ENCODE results near the gene CDH23. TPM values are rescaled to one million over a fixed set of nuclear protein-coding genes. Genes with fewer than 3 reads are reported as not detected.
A peak's percentile ranks its signal among the peaks of the same experiment; 100 is the strongest.

The CDH23 gene
- total RNA-seq, 2 donors from 2014 or later, result 3.9 to 74.8 TPM

GRCh38 chr10:71860243-71861029, 463.7 kb downstream of the CDH23 start:
- H3K36me3 ChIP-seq, result no peaks in the 10 kb centered on the region
- H3K4me3 ChIP-seq, result no peak overlapping the region
- H3K9me3 ChIP-seq, result no peaks in the 10 kb centered on the region
- peaks cover 3% of the 10 kb centered on the region for H3K4me1 ChIP-seq (replicated peaks)
- peak overlapping the region; percentile 67 to 77 for H3K27ac ChIP-seq
- TF ChIP-seq, protein P1, sequence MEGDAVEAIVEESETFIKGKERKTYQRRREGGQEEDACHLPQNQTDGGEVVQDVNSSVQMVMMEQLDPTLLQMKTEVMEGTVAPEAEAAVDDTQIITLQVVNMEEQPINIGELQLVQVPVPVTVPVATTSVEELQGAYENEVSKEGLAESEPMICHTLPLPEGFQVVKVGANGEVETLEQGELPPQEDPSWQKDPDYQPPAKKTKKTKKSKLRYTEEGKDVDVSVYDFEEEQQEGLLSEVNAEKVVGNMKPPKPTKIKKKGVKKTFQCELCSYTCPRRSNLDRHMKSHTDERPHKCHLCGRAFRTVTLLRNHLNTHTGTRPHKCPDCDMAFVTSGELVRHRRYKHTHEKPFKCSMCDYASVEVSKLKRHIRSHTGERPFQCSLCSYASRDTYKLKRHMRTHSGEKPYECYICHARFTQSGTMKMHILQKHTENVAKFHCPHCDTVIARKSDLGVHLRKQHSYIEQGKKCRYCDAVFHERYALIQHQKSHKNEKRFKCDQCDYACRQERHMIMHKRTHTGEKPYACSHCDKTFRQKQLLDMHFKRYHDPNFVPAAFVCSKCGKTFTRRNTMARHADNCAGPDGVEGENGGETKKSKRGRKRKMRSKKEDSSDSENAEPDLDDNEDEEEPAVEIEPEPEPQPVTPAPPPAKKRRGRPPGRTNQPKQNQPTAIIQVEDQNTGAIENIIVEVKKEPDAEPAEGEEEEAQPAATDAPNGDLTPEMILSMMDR (IDR thresholded peaks at IDR 0.05), result no peak
- peak; percentile 87 for TF ChIP-seq POLR2AphosphoS5 (IDR thresholded peaks at IDR 0.05)
- TF ChIP-seq POLR2A (IDR thresholded peaks at IDR 0.05), result peak; percentile 19
- DNase-seq (ENCODE audit: low spot score), result peak; percentile 87
- intact Hi-C loops (cut with DNase I), result no loop called here
- no peaks in the 10 kb centered on the region for H3K27me3 ChIP-seq (replicated peaks; ENCODE audit: insufficient read depth)
- WGBS, result 31% methylated on average over 11 of the region's 11 CpGs

DNA sequence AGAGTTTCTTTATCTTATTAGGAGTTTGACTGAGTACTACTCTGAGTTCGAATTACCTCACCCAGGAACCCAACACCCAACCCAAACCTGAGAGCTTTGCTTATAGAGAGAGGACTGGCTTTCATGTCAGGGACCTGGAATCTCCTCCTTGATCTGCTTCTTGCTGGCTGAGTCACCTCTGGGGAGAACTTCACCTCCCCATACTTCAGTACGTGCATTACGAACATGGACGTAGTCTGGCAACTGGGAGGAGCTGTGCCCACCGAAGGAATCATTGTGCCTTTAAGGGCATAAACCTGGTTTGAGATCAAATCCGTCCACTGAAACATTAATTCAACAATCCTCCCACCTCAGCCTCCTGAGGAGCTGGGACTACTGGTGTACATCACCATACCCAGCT, 466.5 kb downstream of the CDH23 start:
- TF ChIP-seq POLR2AphosphoS5 (IDR thresholded peaks at IDR 0.05) (no peak), POLR2A (IDR thresholded peaks at IDR 0.05) (no peak)
- TF ChIP-seq, protein P1 (IDR thresholded peaks at IDR 0.05), result no peak
- H3K36me3 ChIP-seq, result no peaks in the 10 kb centered on the region
- peaks cover 3% of the 10 kb centered on the region for H3K4me1 ChIP-seq (replicated peaks)
- no peak overlapping the region for H3K27ac ChIP-seq
- DNase-seq (ENCODE audit: low spot score), result no peak
- no peaks in the 10 kb centered on the region for H3K27me3 ChIP-seq (replicated peaks; ENCODE audit: insufficient read depth)
- intact Hi-C loops (cut with DNase I), result no loop called here
- H3K9me3 ChIP-seq, result no peaks in the 10 kb centered on the region
- 94% methylated on average over 6 of the region's 6 CpGs for WGBS
- no peak overlapping the region for H3K4me3 ChIP-seq

GRCh38 chr10:71864911-71865361, 468.2 kb downstream of the CDH23 start:
- 75% methylated on average over 5 of the region's 5 CpGs for WGBS
- Histone ChIP-seq H3K4me1 (replicated peaks) (peaks cover 3% of the 10 kb centered on the region), H3K4me3 (no peak overlapping the region), H3K9me3 (no peaks in the 10 kb centered on the region), H3K27me3 (replicated peaks; ENCODE audit: insufficient read depth) (no peaks in the 10 kb centered on the region), H3K36me3 (no peaks in the 10 kb centered on the region), H3K27ac (no peak overlapping the region)
- intact Hi-C loops (cut with DNase I), result no loop called here
- TF ChIP-seq, protein P1 (IDR thresholded peaks at IDR 0.05), result no peak
- TF ChIP-seq POLR2A (IDR thresholded peaks at IDR 0.05), result no peak
- no peak for TF ChIP-seq POLR2AphosphoS5 (IDR thresholded peaks at IDR 0.05)
- no peak for DNase-seq (ENCODE audit: low spot score)

Small RNA genes within 50 kb of the gene (microRNA-seq; reads per million reads assigned to microRNA genes)
- not detected for gene MIR7152

Small RNA genes within 50 kb of the gene (small RNA-seq; reads per million reads assigned to genes)
- gene MIR7152 (0 reads per million in 2 donors), gene RNU7-38P (0 reads per million in 2 donors)

Other genes with a start within 250 kb of the CDH23 start
- 10 to 100 TPM; 12.8 to 58.4 TPM for gene UNC5B, start 184.3 kb upstream of the CDH23 start, total RNA-seq
- 10 to 100 TPM in 1 of 2 donors, 1 to 10 TPM in 1; 4.6 to 12.7 TPM for gene SLC29A3, start 77.7 kb upstream of the CDH23 start, total RNA-seq